ENCODE data around the gene GRSF1.

The GRSF1 gene

DNA sequence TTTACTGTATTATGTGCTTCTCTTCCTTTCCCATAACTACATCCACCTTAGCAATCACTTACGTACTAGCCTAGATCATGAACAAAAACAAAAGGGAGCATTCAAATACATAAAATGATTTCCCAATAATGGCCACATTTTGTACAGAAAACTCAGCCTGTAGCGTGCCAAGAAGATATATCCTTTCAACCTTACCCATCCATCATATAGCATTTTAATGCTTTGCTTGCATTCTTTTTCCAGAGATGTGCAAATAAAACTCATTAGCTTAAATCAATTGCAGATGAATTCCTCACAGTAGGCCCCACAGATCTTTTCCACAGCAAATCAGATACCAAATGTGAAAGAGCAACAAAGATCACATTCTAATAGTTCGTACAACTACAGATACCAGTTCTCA is 20.8 kb downstream of the GRSF1 start:
- DNase-seq (no peak), ATAC-seq (replicated peaks) (no peak)
- Mint-ChIP-seq H3K27ac (peak overlapping the region; percentile 14 to 17), H3K9me3 (no peaks in the 10 kb centered on the region), H3K36me3 (ENCODE audit: insufficient read depth) (peaks cover 41% of the 10 kb centered on the region), H3K4me1 (ENCODE audit: low read depth in 2 of 2) (peaks cover 5 to 15% of the 10 kb centered on the region in 2 donors), H3K27me3 (no peaks in the 10 kb centered on the region), H3K4me3 (no peak overlapping the region)

- no peak overlapping the region for H3K4me3 Mint-ChIP-seq
- H3K27me3 Mint-ChIP-seq, result no peaks in the 10 kb centered on the region
- H3K9me3 Mint-ChIP-seq, result no peaks in the 10 kb centered on the region
- H3K27ac Mint-ChIP-seq, result peak overlapping the region; percentile 14 to 17
- no peak for ATAC-seq (replicated peaks)
- no peak for DNase-seq
- peaks cover 35% of the 10 kb centered on the region for H3K36me3 Mint-ChIP-seq (ENCODE audit: insufficient read depth)
- H3K4me1 Mint-ChIP-seq (ENCODE audit: low read depth in 2 of 2), result peaks cover 5 to 15% of the 10 kb centered on the region in 2 donors
Measured at GRCh38 chr4:70818173-70818855, 21.4 kb downstream of the GRSF1 start.

DNA sequence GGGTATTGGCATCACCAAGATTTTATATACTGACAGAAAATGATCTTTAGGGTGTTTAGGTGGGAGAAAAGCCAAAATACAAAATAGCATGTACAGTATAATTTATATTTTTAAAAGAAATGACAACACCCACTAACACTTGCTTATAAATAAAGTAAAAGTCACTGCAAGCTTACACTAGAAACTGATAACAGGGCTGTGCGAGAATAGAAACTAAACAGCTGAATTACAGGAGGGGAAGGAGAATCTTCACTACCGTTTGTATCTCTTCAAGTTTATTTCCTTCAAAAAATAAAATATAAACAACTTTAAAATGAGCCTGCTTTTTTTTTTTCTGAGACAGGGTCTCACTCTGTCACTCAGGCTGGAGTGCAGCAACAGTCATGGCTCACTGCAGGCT is 22.8 kb downstream of the GRSF1 start:
- Mint-ChIP-seq H3K9me3 (no peaks in the 10 kb centered on the region), H3K36me3 (ENCODE audit: insufficient read depth) (peaks cover 21% of the 10 kb centered on the region), H3K4me1 (ENCODE audit: low read depth in 2 of 2) (peaks cover 5 to 15% of the 10 kb centered on the region in 2 donors), H3K4me3 (no peak overlapping the region), H3K27ac (no peak overlapping the region), H3K27me3 (no peaks in the 10 kb centered on the region)
- ATAC-seq (replicated peaks) (no peak), DNase-seq (no peak)

DNA sequence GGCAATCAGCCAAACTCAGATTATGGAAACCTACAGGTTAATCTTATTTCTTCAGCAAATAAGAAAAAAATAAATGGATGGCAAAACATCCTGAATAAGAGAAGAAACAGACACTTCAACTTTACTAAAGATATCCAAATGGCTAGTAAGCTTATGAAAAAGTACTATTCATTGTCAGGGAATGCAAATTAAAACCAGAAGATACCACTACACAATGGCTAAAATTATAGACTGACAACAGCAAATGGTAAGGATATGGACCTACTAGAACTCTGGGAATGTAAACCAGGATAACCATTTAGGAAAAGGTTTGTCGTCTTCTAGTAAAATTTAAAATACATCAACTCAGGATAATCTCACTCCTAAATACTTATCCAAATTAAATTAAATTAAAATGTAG is 24.3 kb downstream of the GRSF1 start:
- Mint-ChIP-seq H3K36me3 (ENCODE audit: insufficient read depth) (peaks cover 7% of the 10 kb centered on the region), H3K27ac (peak overlapping the region in 1 of 2 donors; percentile 12), H3K9me3 (no peaks in the 10 kb centered on the region), H3K27me3 (no peaks in the 10 kb centered on the region), H3K4me1 (ENCODE audit: low read depth in 2 of 2) (peaks cover 5 to 15% of the 10 kb centered on the region in 2 donors), H3K4me3 (no peak overlapping the region)
- ATAC-seq (replicated peaks) (no peak), DNase-seq (no peak)

DNA sequence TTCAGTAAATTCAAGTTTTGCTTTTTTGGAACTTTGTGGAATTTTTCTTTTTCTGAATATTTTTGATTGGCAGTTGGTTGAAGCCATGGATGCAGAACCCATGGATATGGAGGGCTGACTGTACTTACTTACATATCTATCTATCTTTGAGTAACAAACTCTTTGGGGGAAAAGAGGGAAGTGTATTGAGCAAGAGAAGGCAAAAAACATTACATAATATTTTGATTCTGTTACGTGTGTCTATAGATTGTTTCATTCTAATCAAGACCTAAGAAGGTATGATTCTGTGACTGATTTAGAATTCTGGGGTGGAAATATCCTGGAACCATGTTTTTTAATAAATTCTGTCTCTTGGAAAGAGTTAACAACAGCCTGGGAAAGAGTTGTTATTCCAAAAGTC is 31.5 kb downstream of the GRSF1 start:
- no peaks in the 10 kb centered on the region for H3K9me3 Mint-ChIP-seq
- no peak overlapping the region for H3K27ac Mint-ChIP-seq
- no peaks in the 10 kb centered on the region for H3K27me3 Mint-ChIP-seq
- no peaks in the 10 kb centered on the region for H3K36me3 Mint-ChIP-seq (ENCODE audit: insufficient read depth)
- no peak for ATAC-seq (replicated peaks)
- H3K4me1 Mint-ChIP-seq (ENCODE audit: low read depth in 2 of 2), result peaks cover 0 to 1% of the 10 kb centered on the region in 2 donors
- no peak for DNase-seq
- H3K4me3 Mint-ChIP-seq, result no peak overlapping the region

GRCh38 chr4:70802928-70803580 is 36.6 kb downstream of the GRSF1 start:
- Mint-ChIP-seq H3K36me3 (ENCODE audit: insufficient read depth) (no peaks in the 10 kb centered on the region), H3K27ac (peak overlapping the region; percentile 4 to 44), H3K4me1 (ENCODE audit: low read depth in 2 of 2) (peaks cover 0 to 5% of the 10 kb centered on the region in 2 donors), H3K9me3 (no peaks in the 10 kb centered on the region), H3K4me3 (no peak overlapping the region), H3K27me3 (no peaks in the 10 kb centered on the region)
- DNase-seq, result no peak
- ATAC-seq (replicated peaks), result peak; percentile 32

DNA sequence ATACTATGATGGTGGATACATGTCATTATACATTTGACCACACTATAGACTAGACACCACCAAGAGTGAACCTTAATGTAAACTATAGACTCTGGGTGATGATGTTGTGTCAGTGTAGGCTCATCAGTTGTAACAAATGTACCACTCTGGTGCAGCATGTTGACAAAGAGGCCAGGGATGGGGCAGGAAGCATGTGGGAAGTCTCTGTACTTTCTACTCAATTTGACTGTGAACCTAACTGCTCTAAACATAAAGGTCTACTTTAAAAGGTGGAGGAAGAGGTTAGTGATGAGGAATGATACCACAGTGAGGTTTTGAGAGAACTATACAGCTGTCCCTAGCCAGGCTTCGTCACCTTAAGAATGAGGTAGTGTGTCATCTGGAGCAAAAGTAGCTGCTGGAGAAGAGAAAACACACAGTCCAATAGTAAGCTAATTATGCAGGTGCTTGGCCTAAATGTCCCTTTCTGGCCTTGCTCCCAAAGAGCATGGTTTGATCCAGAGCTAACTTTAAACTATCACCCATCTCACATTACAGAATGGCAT is 38.4 kb downstream of the GRSF1 start:
- no peak for DNase-seq
- Mint-ChIP-seq H3K9me3 (no peaks in the 10 kb centered on the region), H3K4me3 (peak overlapping the region in 1 of 2 donors; percentile 35), H3K36me3 (ENCODE audit: insufficient read depth) (peaks cover 4% of the 10 kb centered on the region), H3K4me1 (ENCODE audit: low read depth in 2 of 2) (peaks cover 0 to 5% of the 10 kb centered on the region in 2 donors), H3K27me3 (no peaks in the 10 kb centered on the region), H3K27ac (no peak overlapping the region)
- no peak for ATAC-seq (replicated peaks)

DNA sequence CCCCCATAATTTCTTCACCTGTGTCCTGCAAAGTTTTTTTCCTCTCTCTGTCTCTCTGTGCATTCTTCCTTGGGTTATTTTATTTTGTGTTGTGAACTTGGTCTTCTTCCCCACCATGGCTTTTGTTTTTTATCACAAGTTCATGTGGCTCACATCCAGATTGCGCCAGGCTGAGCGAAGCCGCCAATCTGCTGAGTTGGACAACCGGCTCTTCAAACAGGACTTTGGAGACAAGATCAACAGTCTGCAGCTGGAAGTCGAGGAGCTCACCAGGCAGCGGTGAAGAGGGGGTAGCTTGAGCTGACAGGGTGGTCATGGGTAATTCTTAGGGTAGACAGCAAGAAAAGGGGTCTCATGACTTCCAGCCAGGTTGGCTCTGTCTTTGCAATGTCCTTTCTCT is 46.1 kb downstream of the GRSF1 start:
- Mint-ChIP-seq H3K27me3 (no peaks in the 10 kb centered on the region), H3K4me3 (no peak overlapping the region), H3K27ac (no peak overlapping the region), H3K9me3 (no peaks in the 10 kb centered on the region), H3K4me1 (ENCODE audit: low read depth in 2 of 2) (no peaks in the 10 kb centered on the region), H3K36me3 (ENCODE audit: insufficient read depth) (peaks cover 8% of the 10 kb centered on the region)
- no peak for DNase-seq
- no peak for ATAC-seq (replicated peaks)

- no peaks in the 10 kb centered on the region for H3K4me1 Mint-ChIP-seq (ENCODE audit: low read depth in 2 of 2)
- H3K27ac Mint-ChIP-seq, result no peak overlapping the region
- peaks cover 22% of the 10 kb centered on the region for H3K36me3 Mint-ChIP-seq (ENCODE audit: insufficient read depth)
- DNase-seq (no peak), ATAC-seq (replicated peaks) (no peak)
- H3K4me3 Mint-ChIP-seq, result no peak overlapping the region
- no peaks in the 10 kb centered on the region for H3K9me3 Mint-ChIP-seq
- H3K27me3 Mint-ChIP-seq, result no peaks in the 10 kb centered on the region
Measured at GRCh38 chr4:70788733-70789132, 51.0 kb downstream of the GRSF1 start.

- no peaks in the 10 kb centered on the region for H3K4me1 Mint-ChIP-seq (ENCODE audit: low read depth in 2 of 2)
- H3K27me3 Mint-ChIP-seq, result no peaks in the 10 kb centered on the region
- DNase-seq, result no peak
- no peak overlapping the region for H3K27ac Mint-ChIP-seq
- H3K4me3 Mint-ChIP-seq, result no peak overlapping the region
- H3K9me3 Mint-ChIP-seq, result no peaks in the 10 kb centered on the region
- no peak for ATAC-seq (replicated peaks)
- H3K36me3 Mint-ChIP-seq (ENCODE audit: insufficient read depth), result peaks cover 23% of the 10 kb centered on the region
Measured at GRCh38 chr4:70787496-70787895, 52.2 kb downstream of the GRSF1 start.

GRCh38 chr4:70783096-70783495 is 56.6 kb downstream of the GRSF1 start:
- DNase-seq (no peak), ATAC-seq (replicated peaks) (no peak)
- H3K27me3 Mint-ChIP-seq, result no peaks in the 10 kb centered on the region
- no peak overlapping the region for H3K27ac Mint-ChIP-seq
- no peaks in the 10 kb centered on the region for H3K4me1 Mint-ChIP-seq (ENCODE audit: low read depth in 2 of 2)
- no peaks in the 10 kb centered on the region for H3K9me3 Mint-ChIP-seq
- peaks cover 32% of the 10 kb centered on the region for H3K36me3 Mint-ChIP-seq (ENCODE audit: insufficient read depth)
- H3K4me3 Mint-ChIP-seq, result no peak overlapping the region

- no peaks in the 10 kb centered on the region for H3K9me3 Mint-ChIP-seq
- H3K27me3 Mint-ChIP-seq, result no peaks in the 10 kb centered on the region
- no peak overlapping the region for H3K4me3 Mint-ChIP-seq
- peaks cover 23% of the 10 kb centered on the region for H3K36me3 Mint-ChIP-seq (ENCODE audit: insufficient read depth)
- H3K4me1 Mint-ChIP-seq (ENCODE audit: low read depth in 2 of 2), result no peaks in the 10 kb centered on the region
- H3K27ac Mint-ChIP-seq, result no peak overlapping the region
- no peak for ATAC-seq (replicated peaks)
- no peak for DNase-seq
Measured at GRCh38 chr4:70778888-70779422, 60.7 kb downstream of the GRSF1 start.

DNA sequence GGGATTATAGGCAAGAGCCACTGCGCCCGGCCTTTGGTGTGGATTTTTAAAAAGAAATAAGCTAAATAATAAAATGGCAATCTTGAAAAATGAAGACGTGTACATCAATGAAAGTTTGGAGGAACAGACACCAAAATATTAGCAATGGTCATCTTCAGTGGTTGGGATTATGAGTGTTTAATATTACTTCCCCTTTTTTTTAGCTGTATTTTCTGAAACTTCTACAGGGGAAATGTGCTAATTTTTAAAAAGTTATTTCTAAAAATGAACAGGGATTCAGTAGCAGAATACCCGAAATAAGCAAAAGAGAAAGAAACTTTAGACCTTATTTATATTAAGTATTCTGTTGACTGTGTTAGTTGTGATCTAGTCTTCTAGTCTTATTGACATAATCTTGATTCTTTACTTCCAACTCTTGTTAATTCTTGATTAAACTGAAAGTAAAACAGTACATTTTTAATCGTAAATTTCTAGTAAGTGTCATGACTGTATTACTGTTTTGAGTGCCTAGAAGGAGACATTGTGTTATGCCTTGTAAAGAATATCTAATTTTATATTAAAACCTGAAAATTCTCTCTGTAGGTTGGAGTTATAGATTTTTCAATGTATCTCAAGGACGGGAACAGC is 66.6 kb downstream of the GRSF1 start:
- Mint-ChIP-seq H3K4me1 (ENCODE audit: low read depth in 2 of 2) (no peaks in the 10 kb centered on the region), H3K4me3 (no peak overlapping the region), H3K27me3 (no peaks in the 10 kb centered on the region), H3K36me3 (ENCODE audit: insufficient read depth) (peaks cover 15% of the 10 kb centered on the region), H3K27ac (no peak overlapping the region), H3K9me3 (no peaks in the 10 kb centered on the region)
- ATAC-seq (replicated peaks) (no peak), DNase-seq (no peak)
